HEK293T (cell line): ENCODE results near the gene KCNAB2.

Experiments used
- FOXM1 ChIP-seq: fragments of 450-650 bp; IDR thresholded peaks from 2 replicates; pipeline ENCODE4 v1.6.1; 2017; ENCODE audit warnings: mild to moderate bottlenecking, borderline replicate concordance
- HDGF ChIP-seq: fragments of 450-650 bp; IDR thresholded peaks from 2 replicates; pipeline ENCODE4 v1.6.1; 2017; ENCODE audit warnings: antibody characterized with exemption, borderline replicate concordance

GRCh38 chr1:6108476-6108875 is 62.8 kb downstream of the KCNAB2 start:
- TF ChIP-seq FOXM1 (no peak), HDGF (no peak)
